RPMI8226 (cell line): ENCODE results near the gene MCF2L2.

Experiments
- DNase-seq: peaks from one replicate; pipeline ENCODE4 v3.0.0-alpha.2; 2015

MCF2L2 gene

DNA sequence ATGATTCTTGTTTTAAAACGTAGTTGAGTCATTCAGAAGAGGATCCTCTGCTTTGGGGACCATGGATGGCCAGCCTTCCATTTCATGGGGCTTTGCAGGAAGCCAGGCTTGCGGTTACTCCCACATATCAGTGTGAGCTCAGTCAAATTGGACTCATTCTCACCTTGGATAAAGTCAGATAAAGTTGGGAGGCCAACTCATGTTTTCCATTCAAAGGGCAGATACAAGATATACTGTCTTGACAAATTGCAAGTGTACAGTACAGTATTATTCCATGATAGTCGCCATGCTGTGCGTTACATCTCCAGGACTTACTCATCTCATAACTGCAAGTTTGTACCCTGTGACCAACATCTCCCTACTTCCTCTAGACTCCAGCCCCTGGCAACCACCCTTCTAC lies 200.8 kb downstream of the MCF2L2 start:
- DNase-seq, result no peak

DNA sequence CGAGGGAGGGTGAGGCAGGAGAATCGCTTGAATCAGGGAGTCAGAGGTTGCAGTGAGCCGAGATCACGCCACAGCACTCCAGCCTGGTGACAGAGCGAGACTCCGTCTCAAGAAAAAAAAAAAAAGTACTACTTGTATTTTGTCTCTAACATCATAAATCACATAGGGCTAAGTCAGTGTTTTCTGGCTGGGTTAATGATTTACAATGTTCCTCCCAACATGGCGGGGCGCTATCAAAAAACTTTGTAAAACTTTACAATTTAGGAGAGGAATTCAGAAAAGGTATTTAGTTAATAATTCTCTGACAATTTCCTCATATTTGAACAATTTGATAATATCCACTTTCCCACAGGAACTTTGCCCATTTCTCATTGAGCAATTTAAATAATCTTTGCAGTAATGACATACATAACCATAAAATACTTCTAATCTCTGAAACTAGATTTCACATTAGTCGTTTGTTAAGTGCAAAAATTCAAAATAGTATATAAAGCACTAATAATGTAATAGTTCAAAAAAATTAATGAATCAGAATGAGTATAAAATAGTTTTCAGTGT lies 202.0 kb downstream of the MCF2L2 start:
- DNase-seq, result no peak

DNA sequence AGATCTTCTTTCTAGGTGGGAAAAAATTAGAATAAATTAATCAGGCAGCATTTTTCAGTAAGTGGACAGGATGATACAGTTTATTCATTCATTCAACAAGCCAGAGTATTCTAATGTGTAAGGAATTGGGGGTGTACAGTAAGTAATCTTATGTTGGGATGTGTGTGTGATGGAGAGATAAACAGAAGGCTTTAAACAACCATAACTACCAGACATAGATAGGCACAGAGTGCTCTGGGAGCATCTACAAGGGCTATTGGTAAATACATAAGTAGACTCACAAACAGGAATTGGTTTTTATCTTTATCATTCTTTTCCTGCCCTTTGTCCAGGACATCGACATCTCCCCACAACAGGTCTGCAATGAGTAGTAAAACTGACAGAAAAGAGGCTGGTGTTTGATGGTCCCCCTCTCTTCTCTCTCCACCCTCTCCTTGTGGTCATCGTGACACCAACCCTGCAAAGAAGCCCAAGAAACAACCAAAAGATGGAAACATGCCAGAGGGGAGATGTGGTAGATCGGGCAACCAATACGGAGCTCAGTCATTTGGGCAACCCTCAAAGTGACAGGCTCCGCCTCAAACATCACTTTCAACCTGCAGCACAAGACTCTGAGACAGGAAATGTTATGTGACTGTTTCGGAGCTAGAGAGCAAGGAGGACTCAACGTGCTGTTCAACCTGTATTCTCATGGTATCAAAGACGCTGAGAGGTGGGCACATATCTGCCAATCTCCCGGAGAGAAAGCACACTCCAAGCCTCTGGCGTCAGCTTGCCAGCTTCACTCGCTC lies 204.0 kb downstream of the MCF2L2 start:
- DNase-seq, result no peak

DNA sequence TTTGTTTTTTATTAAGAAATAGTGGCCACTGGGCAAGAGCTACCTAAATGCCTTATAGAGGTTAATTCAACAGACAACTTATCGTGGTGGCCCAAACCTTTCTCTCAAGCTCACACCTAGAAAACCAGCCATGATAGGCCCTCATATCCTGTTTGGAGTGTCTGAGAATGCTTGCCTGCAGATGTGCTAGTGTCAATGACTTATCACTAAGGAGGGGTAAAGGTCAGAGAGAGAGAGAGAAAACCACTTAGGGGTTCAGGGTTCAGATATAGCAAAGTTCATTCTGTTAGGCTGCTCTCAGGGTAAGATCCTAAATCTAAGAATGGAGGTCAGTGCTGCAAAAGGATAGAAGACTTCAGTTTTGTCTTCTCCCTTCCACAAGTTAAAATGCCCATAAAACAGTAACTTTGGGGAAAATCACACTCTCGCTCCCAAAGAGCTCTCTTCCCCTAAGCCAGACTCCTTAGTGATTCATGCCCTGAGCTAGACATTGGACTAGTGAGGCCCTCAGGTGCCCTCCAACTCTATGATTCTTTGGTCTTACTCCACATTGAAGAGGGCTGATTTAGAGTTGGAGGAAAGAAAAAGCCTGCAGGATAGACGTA lies 205.7 kb downstream of the MCF2L2 start:
- DNase-seq, result no peak

DNA sequence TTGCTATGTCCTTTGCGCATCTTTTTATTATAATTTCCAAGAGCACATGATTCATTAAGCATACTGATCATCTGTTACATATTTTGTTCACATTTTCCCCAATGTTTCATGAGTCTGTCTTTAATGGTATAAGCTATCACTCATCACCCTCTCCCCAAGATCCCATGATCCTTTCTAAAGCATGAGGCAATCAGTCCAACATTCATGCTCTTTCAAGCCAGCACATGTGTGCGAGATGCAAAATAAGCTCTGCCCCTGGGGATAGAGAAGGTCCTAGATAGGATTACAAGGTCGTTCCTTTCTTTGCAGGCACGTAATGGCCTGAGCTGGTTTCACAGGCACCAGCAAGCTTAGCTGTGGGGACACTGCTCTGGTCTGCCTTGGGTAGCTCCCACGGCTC lies 207.6 kb downstream of the MCF2L2 start:
- DNase-seq, result no peak

DNA sequence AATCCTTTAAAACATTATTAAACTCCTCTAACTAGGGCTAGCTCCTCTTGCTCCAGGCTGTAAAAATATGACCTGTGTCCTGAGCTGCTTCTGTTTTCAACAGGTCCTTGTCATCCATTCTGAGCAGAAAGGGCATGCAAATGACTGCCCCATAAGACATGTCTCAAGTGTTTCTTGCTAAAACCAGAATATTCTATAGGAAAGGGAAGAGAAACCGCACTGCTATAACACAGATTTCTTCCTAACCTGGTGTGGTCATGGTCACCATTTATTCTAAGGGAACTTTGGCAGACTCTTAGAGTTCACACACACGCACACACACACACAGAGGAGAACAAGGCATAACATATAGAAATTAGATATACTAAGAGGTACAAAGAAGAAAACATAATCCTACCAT lies 209.6 kb downstream of the MCF2L2 start:
- DNase-seq, result no peak

DNA sequence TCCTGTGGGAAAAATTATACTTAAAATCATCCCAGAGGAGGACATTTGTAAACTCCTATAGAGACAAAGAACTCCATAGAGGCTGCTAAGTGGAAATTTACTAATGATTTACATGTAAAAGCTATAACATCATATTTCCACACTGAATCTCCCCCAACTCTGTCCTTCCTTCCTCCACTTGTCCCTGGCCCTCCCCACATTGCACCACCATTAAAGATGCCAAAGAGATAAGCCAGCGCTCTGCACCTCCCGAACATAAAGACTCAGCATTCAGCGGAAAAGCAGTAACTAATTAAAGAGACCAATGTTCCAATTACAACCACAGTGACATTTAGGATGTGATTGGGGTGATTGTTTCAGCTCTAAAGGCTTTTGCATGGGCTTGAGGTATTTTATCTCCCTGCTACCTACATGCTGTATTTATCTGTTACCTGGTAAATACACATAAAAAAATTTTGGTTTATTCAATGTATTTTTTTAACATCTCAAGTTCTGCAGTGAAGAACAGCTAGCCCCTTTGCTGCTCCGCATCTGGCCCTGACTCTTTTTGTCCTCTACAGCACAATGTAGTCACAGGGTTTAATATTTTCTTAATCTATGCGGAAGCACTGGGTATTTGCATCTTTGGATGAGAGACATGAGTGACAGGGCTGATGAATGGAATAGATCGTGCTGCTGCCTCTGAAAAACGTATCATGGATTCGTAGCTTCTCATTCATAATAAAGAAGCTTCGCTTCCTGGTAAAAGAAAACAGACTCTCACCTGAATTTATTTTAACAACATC lies 210.7 kb downstream of the MCF2L2 start:
- DNase-seq, result no peak

DNA sequence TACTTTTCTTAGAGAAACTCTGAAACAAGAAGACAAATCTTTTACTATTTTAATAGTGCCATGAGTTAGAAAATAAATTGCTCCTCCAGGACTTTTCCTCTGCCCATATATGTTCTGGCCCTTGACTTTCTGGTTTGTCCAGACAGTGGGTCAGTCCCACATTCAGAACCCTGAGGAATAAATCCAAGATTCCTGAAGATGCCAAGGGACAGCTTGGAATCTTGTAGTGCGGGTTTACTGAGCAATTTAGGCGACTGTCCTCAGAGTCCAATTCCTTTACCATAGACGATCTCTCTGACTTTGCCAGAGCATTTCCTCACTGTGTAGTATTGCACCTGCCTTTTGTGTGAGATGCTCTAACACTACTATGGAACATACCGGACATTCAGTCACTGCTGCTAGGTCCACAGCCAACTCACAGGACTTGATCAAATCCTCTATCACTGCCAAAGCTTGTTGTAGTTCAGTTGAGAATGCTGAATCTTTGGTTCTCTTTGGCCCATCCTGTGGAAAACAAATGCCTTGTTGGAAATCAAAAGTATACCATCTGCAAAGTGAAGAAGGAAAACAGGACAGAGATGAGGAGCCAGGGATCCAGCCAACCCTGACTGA lies 212.7 kb downstream of the MCF2L2 start:
- DNase-seq, result no peak

DNA sequence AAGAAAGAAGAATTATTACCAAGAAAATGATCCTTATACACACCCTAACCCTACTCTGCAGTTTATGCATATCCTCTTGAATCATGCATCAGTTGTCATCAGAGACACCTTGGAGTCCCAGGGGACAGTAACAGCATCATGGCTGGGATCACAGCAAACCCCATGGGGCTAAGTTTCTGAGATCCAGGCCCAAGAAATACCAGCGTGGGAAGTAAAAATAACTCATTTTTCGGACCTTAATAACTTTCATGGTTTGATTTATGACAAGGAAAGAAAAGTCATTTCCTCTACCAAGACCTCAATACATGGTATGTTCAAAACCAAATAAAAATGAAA lies 214.2 kb downstream of the MCF2L2 start:
- DNase-seq, result no peak

DNA sequence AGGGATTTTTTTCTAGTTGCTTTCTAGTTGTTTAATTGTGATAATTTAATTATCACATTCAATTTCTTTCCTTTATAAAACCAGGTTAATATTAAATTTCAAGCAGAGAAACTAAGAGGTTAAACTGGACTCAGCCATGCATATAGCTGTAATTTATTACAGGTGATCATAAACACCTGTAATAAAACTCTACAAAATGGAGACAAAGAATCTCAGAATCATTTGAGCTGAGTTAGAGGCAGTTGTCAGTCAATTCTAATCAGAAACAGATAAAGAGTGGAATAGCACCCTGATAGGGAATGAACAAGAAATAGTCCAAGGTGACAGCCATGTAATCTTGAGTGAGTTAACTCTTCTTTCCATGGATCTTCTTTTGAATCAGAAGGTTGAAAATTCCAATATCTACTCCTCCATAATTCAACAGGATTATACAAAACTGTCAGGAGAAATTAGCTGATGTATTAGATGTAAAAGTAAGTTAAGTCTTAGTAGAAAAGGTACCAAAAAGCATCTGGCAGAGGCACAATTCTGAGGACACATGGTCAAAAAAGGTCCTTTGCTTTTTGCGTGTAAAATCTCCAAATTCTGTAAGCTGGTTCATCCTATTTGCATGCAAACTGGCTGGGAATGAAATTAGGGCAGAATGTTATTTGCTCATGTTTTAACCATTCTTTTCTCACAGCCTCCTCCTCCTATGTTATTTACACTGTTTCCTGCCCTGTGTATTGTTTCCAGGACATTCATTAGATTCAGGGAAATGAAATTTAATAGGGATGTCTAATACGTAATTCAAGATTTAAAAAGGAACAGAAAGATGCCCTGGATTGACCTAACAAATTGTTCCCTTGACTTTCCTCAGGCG lies 214.8 kb downstream of the MCF2L2 start:
- no peak for DNase-seq

DNA sequence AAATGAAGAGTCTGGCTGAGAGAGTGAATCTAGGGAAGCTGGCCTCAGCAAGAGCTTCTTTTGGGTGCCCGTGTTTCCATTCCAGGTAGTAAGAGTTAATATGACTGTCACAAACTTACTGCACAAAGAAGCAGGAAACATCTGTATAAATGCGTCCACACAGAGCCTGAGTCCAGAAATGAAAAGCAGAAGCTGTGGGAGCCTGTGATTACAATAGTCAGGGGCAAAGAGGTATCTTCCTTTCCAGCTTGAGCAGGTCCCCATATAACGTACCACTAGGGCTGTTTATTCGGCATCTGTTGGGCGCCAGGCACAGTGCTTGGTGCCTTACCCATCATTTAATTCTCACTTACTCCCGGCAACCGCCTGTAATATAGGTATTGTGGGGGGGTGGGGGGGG lies 215.9 kb downstream of the MCF2L2 start:
- DNase-seq, result no peak

DNA sequence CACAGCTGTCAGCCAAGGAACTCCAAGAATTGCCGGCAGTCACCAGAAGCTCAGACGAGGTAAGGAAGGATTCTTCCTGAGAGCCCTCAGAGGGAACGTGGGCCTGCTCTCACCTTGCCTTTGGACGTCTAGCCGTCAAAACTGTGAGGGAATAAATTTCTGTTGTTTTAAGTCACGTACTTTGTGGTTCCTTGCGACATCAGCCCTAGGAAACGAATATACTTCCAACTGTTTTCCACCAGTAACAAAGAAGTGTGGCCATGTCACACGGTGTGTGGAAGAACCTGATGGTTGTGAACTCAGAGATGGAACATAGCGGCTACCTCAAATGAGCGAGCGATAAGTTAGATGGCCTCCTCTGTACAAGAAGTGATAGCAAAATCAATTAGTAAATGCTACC lies 216.3 kb downstream of the MCF2L2 start:
- no peak for DNase-seq

DNA sequence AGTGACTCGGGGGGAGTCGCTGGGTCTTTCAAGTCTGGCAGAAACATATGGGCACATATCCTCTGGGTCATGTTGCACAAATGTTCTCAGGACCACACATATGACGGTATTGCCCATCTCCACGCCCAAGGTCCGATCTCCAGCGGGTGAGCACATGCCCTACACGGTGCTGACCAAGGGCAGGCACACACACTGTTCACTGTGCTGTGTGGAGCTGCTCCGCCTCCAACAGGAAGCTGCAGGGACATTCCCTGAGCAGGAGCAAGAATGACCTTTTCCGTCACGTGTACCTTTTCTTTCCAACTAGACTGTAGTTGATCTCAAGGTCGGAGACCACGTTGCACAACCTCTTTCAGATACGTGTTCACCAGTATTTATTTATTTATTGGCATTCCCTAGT lies 217.1 kb downstream of the MCF2L2 start:
- no peak for DNase-seq

DNA sequence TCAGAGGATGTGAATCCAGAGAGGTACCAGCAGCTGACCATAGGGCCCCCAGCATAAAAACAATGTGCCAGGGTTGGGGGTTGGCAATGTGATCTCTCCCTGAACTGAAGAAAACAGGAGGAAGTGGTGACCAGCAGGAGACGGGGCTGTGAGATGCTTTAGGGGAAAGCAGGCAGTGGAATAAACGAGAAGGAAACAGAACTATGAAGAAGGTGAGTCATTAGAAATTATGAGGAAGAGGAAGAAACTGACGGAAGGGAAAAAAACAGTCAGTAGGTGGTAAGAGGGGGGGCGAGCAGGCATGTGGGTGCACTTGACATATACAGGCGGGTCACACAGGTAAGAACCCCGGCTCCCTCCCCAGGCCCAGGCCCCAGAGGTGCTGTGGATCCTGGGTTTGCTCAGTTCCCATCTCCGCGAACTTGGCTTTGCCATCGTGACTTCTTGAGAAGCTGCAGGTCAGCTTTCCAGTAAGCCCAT lies 217.5 kb downstream of the MCF2L2 start:
- DNase-seq, result no peak

DNA sequence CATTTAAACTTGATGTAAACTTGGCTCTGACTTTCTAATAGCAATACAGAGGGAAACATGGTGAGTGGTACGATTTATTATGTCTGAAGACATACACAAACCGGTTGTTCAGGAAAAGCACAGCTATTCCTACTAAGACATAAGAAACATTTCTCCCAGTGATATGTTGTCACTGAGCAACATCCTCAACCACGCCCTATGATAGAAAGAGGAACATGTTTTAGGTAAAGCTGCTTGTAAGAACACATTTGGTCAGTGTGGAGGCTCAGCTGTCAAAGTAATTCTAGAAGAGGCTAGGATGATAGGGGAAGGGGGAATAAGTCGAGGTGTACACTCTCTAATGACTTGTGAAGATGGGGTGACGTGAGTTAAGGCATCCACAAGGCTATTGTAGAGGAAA lies 218.1 kb downstream of the MCF2L2 start:
- DNase-seq, result no peak

DNA sequence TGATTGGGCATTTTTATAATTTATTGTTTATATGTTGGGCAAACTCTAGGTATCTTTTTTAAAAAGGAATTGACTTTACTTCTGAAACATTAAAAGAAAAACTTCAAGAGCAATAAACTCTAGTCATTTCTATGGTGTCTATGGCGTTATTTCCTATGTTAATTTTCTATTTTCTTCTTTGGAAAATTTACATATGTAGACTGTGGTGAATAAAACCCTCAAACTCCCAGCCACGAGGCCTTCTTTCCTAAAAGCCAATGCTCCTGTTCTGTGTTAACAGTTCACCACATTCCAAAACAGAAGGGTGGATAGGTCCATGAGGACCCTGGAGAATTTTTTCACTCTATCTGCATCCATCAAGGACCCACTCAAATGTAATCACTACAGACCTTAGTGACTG lies 219.6 kb downstream of the MCF2L2 start:
- no peak for DNase-seq

DNA sequence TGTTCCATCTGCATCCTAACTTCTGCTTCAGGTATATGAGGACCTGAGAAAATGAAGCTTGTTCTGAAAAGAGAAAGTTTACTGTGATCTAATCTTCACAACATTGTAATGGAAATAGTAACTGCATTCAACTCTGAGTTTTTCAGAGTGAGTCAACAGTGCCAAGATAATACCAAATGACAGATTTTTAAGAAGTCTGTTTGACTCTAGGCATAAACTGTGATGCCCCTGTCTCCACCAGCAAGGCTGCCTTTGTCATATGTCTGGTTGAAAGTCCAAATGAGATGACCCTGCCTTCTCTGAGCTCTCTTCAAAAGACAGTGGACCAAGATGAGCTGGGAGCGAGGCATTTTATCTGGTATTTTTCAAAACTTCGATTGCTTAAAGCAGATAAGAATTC lies 220.2 kb downstream of the MCF2L2 start:
- DNase-seq, result no peak

DNA sequence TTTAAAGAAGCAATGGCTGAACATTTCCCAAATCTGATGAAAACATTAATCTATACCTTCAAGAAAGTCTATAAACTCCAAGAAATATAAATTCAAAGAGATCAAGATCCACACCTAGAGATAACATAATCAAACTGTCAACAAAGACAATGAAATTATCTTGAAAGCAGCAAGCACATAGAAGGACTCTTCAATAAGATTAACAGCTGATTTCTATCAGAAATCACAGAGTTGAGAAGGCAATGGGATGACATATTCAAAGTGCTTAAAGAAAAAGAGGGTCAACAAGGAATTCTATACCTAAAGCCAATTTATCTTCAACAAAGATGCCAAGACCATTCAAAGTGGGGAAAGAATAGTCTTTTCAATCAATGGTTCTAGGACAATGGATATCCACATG lies 224.7 kb downstream of the MCF2L2 start:
- no peak for DNase-seq

DNA sequence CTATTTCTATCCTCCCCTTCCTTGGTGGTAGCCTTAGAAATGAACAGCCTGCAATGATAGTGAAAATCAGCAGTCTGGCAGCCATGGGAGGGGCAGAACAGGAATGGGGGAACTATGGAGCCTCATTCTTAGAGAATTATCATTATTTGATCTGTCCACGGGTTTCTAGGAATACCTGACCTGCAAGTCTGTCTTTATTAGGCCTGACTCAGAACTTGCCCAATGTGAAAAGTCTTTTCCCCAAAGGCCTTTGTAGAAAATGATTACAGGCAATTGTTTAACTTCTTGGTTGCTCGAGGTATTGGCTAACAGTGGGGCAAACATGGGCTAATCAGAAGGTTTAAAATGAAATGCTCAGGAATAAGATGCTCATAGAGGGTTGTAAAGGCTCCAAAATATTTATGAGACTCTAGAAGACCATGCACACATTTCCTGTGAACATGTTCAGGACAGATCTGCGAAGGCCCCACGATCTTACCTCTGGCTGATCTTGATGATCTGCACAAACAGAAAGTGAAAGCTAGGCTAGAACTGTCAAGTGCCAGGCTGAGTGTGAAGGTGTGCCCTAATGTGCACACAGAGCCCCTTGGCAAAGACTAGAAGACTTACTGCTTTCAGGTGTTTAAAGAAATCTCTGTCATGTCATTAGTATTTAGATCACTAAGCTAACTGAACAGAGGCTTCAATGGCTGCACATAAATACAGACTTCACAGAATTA lies 226.3 kb downstream of the MCF2L2 start:
- DNase-seq, result peak; percentile 30

DNA sequence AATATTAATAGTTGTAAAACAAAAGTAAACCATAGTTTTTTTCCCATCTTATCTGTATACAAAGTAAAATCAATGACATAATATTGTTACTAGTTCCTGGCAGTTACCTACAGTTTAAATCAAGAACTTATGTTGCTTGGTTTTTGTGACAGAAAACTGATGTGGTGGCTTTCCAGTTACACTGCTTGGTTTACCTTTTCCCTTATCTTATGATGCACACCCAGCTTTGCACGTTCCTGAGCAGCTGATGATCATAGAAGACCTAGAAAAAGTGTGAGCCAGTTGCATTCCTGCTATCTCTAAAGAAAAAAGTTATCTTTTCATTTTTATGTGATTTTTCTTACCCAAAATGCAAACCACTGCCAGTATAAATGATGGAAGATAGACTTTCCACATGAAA lies 229.5 kb downstream of the MCF2L2 start:
- no peak for DNase-seq

DNA sequence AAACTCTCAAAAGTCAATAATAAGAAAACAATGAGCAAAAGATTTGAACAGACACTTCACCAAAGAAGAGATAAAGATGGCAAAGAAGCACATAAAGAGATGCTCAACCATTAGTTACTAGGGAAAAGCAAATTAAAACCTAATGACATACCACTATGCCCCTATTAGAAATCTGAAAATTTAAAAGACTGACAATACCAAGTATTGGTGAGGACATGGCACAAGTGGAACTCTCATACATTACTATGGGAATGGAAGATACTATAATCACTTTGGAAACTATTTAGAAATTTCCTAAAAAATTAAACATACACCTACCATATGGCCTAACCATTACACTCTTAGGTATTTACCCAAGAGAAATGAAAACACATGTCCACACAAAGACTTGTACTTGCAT lies 230.7 kb downstream of the MCF2L2 start:
- DNase-seq, result no peak

DNA sequence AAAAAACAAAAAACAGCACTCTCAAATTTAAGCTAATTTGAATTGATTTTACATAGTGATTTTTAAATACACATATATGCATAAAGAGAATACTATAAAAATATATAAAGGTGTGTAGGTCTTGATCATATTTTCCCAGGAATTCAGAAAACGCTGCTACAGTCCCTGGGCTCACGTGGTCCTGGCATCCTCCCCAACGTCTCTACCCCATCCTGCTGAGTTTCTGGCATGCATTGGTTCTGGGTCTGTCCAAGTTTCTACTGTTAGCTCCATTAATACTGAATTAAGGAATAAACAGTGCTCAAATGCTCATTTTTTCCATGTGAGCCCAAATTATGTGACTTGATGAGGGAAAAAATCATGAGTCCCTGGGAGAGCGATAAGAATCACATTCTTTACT lies 233.2 kb downstream of the MCF2L2 start:
- DNase-seq, result no peak
